HL-60/S4 (cell line): ENCODE data around the gene PRKCI.
"Not testable (repeated sequence)": the region's sequence is repeated elsewhere in the genome, so short reads cannot be mapped to it uniquely, and the experiment has no call there.

Source experiments
- in situ Hi-C: fragments of 300-500 bp; cut with MboI; formaldehyde crosslinking; loops from 2 replicates; pipeline ENCODE4 v1.14.3; 2022; ENCODE audit warnings: low sequenced_read_pairs

PRKCI gene

DNA sequence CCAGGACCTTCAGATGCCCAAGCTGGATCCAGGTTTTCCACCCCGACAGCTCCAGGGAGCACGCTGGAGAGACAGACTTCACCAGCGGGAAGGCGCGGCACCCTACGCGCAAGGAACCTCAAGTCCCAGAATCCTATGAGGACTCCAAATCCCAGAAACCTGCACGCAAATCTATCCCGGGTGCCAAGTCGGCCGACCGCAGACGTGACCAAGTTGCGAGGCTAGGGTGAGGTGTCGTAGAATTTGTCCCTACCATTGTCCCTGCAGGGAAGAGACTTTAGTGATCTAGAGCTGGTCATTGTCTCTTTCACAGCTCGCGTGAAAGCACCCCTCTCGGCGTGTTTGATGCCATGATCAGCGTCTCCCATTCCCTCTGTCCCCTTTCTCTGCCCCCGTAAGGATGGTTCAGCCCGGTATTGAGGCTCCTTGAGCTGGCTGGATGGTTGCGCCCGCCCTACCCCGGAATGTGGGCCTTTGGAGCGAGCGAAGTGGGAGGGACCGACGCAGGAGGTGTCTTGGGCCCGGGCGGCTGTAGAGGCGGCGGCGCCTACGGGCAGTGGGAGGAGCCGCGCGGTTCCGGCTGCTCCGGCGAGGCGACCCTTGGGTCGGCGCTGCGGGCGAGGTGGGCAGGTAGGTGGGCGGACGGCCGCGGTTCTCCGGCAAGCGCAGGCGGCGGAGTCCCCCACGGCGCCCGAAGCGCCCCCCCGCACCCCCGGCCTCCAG is at the start of gene PRKCI:
Gene PRKCI, plus strand, starts transcription at position 501 of the 723 bp plus-strand sequence. CDS start 246 bp downstream, outside the sequence.
- in situ Hi-C loops = no loop called here

DNA sequence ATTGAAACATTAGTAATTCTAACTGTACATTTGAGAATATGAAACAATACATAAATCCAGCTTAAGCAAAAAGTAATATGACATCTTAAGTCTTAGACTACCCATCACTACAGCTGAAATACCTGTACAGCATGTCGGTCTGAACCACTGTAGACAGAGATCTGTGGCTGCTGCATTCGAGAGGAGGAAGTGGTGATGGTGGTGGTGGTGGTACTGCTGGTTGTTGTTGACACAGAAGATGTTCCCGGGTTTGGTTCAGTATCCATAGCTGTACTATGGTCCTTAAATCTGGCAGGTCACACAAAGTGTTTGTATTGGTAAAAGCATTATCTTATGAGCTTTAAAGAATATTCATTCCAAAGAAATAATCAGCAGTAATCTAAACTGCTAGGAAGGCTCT is 43.6 kb upstream of the PRKCI start:
- in situ Hi-C loops = no loop called here

DNA sequence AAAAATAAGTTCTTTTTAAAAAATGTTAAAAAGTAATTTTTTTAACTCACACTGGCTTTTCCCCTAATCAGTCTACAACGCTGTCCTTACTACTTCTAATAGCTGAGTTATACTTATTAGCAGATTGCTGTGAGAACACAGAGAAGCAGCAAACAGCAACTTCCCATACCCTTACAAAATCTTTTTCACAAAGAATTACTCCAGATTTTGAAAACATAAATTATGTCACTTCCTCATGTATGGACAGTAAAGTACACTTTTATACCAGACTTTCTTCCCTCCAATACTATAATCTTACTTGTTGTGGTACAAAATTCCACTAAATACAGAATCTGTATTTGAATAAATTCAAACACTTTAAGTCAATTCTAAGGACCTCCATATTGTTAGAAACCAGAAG is 42.8 kb upstream of the PRKCI start:
- in situ Hi-C loops = no loop called here

DNA sequence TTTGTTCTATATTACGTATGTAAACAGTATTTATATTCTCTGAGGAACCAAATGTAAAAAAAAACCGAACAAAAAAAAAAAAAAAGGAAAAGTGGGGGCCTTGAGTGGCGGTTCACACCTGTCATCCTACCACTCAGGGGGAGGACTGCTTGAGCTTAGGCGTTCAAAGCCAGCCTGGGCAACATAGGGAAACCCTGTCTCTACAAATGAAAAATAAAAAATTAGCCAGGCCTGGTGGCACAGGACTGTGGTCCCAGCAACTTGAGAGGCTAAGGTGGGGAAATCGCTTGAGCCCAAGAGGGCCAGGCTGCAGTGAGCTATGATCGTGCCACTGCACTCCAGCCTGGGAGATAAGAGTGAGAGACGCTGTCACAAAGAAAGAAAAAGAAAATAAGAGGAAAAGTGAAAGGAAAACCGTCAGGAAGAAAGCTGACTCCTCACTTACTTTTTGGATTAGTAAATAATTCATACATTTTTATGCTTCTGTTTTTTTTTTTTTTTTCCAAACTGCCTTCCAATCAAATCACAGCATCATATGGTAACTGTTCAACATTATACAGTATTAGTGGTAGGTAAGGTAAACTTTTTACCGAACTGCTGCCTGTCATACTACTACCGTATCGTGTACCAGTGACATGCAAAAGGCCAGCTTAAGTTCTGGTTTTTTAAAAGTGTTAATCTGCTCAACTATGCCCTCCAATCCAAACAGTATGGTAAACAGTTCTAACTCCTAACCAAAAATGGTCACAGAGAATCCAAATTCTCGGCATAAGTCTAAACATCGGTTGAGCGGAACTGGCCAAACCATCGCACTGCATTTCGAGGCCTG is 41.9 kb upstream of the PRKCI start:
- in situ Hi-C loops = loop anchor here (10.0 kb wide), 1 partner anchor 185 kb away; no protein-coding TSS in a partner anchor

DNA sequence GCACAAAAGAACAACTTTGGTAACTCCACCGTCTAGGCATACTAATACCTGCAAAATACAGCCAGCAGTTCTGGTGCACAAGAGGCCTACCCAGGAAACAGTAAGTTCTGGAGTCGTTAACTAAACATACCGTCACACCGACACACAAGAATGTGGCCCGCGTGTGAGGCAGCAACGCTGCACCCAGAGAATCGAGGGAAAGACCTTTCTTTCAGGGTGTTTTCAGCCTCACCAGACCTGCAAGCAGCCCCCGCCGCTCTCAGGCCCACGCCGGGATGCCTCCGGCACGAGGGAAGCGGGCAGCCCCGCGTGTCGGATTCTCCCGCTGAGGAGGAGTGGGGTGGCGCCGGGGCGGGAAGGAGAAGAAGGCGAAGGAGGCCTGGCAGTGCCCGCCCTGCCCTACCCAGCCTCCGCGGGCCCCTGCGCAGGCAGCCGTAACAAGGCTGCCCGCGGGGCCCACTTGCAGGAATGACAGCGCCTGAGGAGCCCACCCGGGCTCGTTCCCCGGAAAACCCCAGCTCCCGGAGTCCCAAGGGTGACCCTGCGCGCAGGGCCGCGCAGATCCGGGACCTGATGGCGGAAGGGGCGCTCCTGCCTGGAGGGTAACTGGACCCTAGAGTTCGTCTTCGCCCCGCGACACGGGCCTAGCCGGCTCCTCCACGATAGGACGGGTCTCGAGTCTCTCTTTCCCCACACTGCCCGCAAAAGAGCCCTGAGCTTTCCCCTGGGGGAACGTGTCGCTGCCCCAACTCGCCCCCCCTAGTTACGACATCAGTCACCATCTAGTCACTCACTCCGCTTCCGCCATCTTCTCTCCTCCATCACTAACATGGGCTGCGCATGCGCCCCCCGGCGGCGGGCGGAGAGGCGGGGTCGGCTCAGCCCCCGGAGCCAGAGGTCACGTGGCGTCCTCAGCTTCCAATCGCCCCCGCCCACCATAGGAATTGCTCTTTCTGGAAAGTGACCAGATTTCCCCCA is 41.0 kb upstream of the PRKCI start, which contains the start of gene PHC3:
Gene PHC3, minus strand, starts transcription at position 826 of the 978 bp plus-strand sequence. Its CDS starts 18 bp downstream, at position 808.
- in situ Hi-C loops = loop anchor here (10.0 kb wide), 1 partner anchor 184 kb away; no protein-coding TSS in a partner anchor

DNA sequence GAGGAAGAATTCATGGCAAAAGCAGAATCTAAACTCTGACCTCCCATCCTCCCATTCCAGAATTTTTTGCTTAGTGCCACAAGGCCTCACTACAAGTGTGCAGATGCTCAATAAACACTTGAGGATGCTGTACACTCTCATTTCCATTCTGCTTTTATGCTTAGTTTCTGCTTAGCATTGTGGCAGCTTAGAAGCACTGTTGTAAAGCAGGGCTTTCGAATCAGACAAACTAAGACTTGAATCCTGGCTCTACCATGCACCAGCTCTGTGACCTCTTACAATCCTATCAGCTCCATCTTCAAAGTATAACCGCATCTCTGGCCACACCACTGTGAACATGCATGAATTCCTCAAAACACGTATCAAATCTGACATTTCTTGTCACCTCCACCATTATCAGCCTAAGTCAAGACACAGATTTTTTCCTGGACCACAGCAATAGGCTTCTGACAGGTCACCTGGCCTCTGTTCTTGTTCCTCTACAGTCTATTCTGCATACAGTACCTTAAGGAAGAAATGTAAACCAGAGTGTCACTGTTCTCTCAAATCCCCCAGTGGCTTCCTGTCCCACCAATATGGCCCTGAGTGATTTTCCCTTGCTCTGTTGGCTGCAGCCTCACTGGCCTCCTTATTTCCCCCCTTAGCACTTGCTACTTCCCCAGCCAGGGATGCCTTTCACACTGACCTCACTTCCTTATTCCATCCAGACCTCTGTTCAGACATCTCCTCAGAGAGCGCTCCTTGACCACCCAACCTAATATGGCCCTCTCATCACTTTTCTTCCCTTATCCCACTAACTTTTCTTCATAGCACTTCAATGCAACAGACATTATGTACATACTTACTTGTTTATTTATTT is 32.6 kb upstream of the PRKCI start:
- in situ Hi-C loops = loop anchor here (10.0 kb wide), 1 partner anchor 175 kb away; no protein-coding TSS in a partner anchor

DNA sequence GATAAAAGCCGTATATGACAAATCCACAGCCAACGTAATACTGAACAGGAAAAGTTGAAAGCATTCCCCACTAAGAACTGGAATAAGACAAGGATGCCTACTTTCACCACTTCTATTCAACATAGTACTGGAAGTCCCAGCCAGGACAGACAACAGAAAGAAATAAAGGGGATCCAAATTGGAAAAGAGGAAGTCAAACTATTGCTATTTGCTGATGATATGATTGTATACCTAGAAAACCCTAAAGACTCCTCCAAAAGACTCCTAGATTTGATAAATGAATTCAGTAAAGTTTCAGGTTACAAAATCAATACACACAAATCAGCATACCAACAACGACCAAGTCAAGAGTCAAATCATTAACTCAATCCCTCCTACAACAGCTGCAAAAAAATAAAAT is 26.5 kb upstream of the PRKCI start:
- in situ Hi-C loops = not testable (repeated sequence)

DNA sequence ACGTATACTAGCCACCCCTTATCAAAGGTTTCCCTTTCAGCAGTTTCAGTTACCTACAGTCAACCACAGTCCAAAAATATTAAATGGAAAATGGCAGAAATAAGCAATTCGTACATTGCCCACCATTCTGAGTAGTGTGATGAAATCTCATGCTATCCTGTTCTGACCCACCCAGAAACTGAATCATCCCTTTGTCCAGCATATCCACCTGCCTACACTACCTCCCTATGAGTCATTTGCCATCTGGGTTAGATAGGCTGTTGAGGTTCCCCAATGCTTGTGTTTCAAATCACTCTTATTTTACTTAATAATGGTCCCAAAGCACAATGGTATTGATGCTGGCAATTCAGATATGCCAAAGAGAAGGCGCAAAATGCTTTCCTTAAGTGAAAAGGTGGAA is 25.4 kb upstream of the PRKCI start:
- in situ Hi-C loops = no loop called here

DNA sequence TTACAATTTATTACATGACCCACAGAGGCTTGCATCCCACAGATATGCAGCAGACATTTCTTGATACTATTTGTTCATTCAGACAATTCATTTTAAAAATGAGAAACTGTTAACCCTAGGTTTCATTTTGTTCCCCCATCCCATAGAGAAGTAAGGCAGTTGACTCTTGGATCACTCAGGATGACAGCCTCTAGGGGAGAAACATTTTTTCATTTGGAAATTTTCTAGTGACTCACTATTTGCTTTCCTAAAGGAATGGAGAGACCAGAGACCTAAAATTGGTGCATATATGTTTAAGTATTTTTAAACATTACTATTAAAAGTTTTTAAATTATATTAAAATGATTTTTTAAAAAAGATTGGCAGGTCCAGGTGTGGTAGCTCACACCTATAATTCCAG is 21.2 kb upstream of the PRKCI start:
- in situ Hi-C loops = no loop called here

DNA sequence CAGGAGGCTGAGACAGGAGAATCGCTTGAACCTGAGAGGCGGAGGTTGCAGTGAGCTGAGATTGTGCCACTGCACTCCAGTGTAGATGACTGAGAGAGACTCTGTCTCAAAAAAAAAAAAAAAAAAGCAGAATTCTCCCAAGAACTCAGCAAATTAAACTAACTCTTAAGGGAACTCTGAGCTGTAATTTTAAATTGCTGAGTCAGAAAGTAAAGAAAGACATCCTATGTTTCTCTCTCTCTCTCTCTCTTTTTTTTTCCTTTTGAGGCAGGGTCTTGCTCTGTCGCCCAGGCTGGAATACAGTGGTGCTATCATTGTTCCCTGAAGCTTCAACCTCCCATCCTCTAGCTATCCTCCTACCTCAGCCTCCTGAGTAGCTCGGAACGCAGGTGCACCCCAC is 20.7 kb upstream of the PRKCI start:
- in situ Hi-C loops = no loop called here

DNA sequence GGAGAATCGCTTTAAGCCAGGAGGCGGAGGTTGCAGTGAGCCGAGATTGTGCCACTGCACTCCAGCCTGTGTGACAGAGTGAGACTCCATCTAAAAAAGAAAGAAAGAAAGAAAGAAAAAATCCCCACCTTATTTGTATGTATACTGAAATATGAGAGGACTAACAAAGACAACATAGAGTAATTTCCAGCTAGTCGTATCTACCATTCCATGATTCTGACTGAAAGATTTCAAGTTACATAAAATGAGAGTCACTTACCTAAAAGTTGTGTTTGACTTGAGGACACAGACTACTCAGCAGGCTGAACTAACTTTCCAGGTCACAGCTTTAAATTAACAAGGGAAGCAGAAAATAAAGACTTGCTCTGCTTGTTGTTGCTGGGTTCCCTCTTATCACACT is 18.8 kb upstream of the PRKCI start:
- in situ Hi-C loops = no loop called here

DNA sequence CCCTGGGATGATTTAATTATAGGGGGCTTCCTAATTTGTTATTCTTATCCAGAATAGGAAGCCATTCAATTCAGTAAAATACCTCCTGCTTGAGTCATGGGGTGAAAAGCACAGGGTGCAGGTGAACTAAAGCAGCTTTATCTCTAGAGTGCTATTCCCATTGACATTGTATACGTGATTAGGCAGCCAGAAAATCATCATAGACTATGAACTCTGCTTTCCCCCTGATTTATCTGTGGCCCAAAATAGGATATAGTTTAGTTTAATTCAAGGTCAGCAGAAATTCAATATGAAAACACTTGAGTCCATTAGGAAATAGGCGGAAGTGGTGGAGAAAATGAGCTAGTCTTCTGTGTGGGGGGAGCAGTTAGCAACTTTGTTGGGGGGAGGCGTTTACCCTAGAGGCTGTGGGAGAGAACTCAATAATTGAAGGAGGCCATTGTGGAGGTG is 18.2 kb upstream of the PRKCI start:
- in situ Hi-C loops = no loop called here

DNA sequence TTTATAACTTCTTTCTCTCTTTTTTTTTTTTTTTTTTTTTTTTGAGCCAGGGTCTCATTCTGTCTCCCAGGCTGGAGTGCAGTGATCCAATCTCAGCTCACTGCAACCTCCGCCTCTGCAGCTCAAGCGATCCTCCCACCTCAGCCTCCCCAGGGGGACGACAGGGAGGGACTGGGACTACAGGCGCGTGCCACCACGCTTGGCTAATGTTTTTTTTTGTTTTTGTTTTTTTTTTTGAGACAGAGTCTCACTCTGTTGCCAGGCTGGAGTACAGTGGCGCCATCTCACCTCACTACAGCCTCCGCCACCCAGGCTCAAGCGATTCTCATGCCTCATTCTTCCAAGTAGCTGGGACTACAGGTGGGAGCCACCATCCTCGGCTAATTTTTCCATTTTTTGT is 17.7 kb upstream of the PRKCI start:
- in situ Hi-C loops = no loop called here

DNA sequence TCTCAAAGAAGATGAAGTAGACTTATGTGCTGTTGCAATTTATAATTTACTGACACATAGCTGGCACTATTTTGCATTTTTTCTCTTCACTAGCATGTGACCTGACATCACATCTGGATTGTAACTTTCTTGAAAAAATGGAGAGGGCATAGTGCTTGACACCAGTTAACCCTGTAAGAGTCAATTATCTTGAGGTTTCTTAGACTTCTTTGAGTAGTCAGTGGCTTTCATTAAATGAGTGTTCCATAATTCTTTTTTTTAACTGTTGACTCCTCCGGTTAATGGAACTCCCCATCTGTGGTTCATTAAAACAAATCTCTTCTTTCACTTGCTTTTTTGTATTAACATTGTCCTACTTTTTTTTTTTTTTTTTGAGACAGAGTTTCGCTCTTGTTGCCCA is 16.9 kb upstream of the PRKCI start:
- in situ Hi-C loops = no loop called here

DNA sequence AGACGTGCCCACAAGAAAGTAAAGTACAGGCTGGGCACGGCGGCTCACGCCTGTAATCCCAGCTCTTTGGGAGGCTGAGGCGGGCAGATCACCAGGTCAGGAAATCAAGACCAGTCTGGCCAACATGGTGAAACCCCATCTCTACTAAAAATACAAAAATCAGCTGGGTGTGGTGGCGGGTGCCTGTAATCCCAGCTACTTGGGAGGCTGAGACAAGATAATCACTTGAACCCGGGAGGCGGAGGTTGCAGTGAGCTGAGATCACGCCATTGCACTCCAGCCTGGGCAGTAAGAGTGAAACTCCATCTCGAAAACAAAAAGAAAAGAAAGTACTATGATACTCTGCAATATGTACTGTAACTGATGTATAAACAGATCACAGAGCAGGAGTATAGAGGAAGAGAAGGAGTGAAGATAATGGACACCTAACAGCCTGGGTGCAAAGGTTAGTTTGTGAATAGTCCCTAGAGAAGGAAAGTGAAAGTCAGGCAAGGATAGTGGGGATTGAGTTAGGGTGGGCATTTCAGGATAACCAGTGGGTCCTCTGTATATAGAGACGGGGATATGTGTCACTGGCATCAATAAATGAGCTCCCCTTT is 16.0 kb upstream of the PRKCI start:
- in situ Hi-C loops = not testable (repeated sequence)

DNA sequence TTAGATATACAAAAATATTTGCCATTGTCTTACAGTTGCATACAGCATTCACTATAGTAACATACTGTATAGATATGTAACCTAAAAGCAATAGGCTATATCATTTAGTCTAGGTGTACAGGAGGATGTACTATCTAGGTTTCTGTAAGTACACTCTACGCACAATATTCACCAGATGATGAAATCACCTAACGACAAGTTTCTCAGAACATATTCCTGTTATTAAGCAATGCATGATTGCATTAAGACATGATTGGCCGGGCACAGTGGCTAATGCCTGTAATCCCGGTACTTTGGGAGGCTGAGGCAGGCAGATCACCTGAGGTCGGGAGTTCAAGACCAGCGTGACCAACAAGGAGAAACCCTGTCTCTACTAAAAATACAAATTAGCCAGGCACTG is 14.5 kb upstream of the PRKCI start:
- in situ Hi-C loops = no loop called here

DNA sequence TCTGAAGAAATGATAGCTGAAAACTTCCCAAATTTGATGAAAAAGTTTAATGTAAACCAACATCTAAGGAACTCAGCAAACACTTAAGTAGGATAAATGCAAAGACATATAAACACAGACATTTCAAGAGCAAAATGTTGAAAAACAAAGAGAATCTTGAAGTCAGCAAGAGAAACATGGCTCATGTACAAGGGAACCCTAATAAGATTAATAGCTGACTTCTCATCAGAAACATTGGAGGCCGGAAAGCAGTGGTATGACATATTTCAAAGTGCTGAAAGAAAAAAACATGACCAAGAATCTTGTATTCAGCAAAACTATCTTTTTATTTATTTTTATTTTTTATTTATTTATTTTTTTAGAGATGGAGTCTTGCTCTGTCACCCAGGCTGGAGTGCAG is 10.6 kb upstream of the PRKCI start:
- in situ Hi-C loops = no loop called here

DNA sequence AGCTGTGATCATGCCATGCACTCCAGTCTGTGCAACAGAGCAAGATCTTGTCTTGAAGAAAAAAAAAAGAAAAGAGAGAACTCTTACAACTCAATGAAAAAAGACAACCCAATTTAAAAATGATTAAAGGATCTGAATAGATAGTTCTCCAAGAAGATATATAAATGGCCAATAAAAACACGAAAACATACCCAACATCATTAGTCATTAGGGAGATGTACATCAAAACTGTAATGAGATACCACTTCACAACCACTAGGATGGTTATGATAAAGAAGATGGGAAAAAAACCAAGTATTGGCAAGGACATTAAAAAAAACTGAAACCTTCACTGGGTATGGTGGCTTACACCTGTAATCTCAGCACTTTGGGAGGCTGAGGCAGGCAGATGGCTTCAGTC is 2.4 kb upstream of the PRKCI start:
- in situ Hi-C loops = no loop called here

DNA sequence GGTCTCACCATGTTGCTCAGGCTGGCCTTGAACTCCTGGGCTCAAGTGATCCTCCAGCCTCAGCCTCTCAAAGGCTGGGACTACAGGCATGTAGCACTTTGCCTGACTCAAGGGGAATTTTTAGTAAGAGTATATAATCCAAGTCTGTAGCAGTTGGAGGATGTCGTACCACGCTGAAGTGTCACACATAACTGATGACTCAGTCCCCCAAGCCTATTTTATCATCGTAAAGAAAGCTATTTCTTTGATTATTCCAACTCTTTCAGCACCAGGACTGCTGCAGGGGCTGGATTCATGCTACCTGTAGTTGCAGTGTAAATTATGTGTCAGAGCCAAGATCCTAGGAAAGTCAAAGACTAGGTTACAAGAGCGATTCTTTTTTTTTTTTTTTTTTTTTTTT is 1.4 kb upstream of the PRKCI start:
- in situ Hi-C loops = no loop called here
